HL-60/S4 (cell line): ENCODE measurements around the gene BTBD9.
"Not testable (repeated sequence)": the region's sequence is repeated elsewhere in the genome, so short reads cannot be mapped to it uniquely, and the experiment has no call there.

Source experiments
- in situ Hi-C: fragments of 300-500 bp; cut with MboI; formaldehyde crosslinking; loops from 2 replicates; pipeline ENCODE4 v1.14.3; 2022; ENCODE audit warnings: low sequenced_read_pairs

BTBD9 gene

GRCh38 chr6:38353310-38354036 lies 286.3 kb downstream of the BTBD9 start:
- in situ Hi-C loops = no loop called here

GRCh38 chr6:38352636-38353035 lies 287.1 kb downstream of the BTBD9 start:
- in situ Hi-C loops = no loop called here

DNA sequence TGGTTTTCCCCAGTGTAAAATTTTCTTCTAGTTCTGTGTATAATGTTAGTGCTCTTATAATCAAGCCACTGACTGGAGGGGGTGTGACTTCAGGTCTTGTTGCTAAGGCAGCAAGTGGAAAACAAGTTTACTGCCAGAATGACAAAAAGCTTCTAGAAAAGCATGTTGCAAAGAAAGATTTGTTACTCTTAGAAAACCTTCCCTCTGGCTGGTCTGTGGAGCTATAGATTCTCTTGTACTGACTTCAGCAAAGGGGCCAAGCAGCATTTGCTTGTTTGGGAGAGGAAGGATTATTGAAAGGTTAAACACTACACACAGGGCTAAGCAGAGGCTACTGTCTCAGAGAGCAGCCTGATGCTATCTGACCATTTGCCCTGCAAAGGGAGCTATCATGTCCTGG lies 288.8 kb downstream of the BTBD9 start:
- in situ Hi-C loops = no loop called here

DNA sequence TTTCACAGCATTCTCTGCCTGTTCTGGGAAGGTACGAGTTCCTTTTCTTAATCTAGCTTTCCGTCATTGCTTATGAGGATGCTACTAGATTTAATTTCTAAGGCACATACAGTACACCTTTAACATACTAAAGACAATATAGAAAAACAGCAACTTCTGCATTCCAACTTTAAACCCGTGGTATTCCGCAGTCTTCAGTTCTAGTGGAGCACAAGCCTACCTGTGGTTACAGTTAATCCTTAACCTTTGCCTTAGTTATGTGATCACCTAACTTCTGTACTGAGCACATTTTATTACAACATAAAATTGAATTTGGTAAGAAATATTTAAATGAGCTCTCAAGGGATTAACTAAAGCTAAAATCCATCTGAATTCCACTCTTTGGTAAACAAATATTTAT lies 289.5 kb downstream of the BTBD9 start:
- in situ Hi-C loops = no loop called here

- in situ Hi-C loops = no loop called here
Observed at GRCh38 chr6:38349795-38350194, 289.9 kb downstream of the BTBD9 start.

GRCh38 chr6:38349221-38349620 lies 290.5 kb downstream of the BTBD9 start:
- in situ Hi-C loops = no loop called here

GRCh38 chr6:38348371-38348770 lies 291.4 kb downstream of the BTBD9 start:
- in situ Hi-C loops = no loop called here

DNA sequence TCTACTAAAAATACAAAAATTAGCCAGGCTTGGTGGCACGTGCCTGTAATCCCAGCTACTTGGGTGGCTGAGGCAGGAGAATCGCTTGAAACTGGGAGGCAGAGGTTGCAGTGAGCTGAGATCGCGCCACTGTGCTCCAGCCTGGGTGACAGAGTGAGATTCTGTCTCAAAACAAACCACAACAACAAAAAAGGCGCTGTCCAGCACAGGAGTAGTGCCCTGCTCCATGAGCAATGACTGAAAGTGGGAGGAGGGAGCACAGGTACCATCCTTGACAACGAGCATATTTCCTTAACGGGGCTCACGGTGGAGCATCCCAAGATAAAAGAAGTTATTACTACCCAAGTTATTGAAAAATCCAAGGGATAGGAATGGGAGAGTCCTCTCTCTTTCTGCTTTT lies 291.9 kb downstream of the BTBD9 start:
- in situ Hi-C loops = not testable (repeated sequence)

DNA sequence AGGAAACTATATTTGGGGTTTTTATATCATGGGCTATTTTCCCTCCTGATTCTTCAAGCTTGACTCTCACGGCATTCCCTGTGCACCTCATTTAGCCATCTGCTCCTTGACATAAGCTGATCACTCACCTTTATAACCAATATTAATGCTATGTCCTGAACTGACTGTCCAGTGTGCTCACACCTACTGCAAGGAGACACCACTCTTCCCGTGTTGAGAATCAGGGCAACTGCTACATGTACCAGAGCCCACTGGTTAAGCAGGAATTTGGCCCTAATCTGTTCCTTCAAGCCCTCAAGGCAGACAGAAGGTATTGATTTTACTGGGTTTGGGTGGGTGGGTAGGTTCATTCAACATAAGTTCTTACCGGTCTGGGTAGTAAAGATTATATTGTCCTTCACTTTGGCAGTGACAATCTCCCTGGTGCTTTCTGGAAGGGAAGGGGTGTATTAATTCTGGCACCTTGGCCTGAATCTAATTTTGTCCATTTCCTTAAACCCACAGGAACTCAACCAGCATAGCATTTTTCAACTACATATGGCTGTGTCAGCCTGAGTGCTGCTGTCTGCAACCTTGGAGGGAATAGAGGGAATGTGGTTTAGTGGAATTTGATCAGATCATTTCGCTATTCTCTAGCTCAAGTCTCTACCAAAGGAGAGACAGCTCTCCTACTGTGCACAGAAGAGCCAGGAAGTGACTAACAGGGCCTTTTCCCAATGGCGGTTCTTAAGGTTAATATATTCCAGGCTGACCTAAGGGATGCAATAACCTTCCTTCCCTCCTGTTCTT lies 293.2 kb downstream of the BTBD9 start:
- in situ Hi-C loops = no loop called here

- in situ Hi-C loops = no loop called here
Observed at GRCh38 chr6:38345586-38345985, 294.1 kb downstream of the BTBD9 start.

DNA sequence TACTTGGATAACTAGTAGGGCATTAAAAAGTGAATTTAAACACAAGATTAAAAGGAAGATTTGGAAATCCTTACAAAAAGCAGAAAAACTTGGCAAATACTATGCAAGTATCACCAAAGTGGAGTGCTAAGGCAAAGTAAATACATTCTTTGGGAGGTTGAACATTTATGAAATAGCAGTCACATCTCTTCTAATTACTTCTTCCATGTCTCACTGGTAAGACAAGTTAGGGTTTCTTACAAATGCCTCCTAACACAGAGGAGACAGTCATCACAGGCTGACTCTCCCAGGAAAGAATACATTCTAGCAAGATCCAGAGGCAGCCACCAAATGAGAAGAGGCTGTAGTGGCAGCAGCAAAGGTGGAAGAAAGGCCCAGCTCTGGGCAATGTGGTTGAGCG lies 298.2 kb downstream of the BTBD9 start:
- in situ Hi-C loops = no loop called here

- in situ Hi-C loops = no loop called here
Observed at GRCh38 chr6:38339914-38340313, 299.8 kb downstream of the BTBD9 start.

DNA sequence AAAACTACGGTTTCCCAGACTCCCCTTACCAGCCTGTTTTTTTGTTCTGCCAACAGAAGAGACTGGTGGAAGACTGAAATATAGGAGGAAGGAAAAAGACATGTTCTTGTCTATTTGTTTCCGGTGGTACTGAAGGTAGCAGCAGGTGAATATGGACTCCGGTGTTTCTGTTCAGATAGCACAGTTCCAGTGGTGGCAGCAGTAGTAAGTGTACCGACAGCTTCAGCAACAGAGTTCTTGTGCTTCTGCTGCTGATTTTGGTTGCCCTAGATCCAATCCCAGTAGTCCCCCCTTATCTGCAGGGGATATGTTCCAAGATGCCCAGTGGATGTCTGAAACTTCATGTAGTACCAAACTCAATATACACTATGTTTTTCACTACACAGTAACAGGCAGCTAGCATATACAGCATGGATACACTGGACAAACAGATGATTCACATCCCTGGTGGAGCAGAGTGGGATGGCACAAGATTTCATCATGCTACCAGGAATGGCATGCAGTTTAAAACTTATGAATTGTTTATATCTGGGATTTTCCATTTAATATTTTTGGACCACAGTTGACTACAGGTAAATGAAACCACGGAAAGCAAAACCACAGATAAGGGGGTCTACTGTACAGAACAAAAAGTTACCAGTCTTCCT lies 301.8 kb downstream of the BTBD9 start:
- in situ Hi-C loops = no loop called here

DNA sequence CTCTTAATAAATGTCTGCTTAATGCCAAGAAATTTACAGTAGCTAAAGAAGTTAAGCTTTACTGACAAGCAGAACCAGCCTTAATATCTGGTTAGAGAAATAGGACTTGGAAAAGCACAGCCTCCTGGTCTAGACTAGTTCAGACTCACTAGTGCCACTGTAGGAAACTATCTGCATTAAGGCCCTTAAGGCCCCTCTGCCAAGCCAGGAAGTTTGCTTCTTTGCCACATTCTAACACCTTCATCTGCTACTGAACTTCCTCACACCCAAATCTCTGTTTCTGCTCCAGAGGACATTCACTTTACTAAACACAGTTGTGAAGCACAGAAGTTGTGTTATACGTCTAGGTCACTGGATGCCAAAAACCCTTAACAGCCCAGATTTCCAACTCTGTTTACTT lies 302.8 kb downstream of the BTBD9 start:
- in situ Hi-C loops = no loop called here

- in situ Hi-C loops = no loop called here
Observed at GRCh38 chr6:38326837-38327236, 312.9 kb downstream of the BTBD9 start.

DNA sequence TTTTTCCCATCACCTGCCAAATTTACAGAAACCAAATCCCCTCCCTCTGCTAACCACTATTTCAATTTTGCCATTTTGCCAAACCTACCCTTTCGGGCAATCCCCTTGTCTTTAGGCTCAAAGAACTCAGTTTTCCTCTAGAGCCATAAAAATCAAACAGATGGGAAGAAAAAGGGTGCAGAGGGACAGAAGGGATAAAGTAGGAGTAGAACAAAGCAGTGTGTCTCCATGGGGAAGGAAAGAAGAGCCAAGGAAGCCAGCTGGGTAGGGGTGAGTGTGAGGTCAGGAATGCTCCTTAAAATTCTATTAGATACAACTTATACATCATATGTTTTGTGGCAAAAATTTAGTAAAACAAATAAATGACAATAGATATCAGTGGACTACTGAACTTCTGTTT lies 316.5 kb downstream of the BTBD9 start:
- in situ Hi-C loops = no loop called here

DNA sequence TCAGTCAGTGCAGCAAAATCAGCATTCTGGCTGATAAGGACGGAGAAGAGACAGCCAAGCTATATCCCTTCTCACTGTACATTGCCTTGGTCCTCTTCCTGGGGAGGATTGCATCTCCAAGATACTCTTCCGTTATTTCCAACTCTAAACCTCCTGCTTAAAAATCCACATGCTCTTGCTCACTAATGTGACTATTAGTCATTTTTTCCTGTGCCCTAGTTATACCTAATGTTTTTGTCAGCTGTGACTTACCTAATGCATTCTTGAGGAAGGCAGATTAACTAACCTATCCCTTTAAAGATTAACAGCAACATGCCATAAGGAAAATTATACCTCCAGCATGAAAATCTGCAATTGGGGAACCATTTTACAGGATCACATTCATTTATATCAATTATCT lies 317.6 kb downstream of the BTBD9 start:
- in situ Hi-C loops = no loop called here

DNA sequence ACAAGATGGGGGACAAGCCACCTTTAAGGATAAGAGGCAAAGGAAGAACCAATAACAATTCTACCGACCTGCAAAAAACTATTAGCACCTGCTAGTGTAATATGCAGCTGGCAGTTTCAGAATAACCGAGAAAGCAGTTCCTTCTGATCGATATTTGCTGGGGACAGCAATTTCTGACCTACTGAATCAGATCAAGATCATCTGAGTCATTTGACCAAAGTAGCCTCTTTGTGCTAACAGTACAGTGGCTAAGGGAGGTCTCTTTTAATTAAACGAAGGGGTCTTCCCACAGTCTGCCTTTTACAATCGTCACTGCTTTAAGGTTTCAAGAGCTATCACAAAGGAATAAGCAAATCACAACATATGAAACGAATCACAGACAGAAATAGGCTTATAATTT lies 318.9 kb downstream of the BTBD9 start:
- in situ Hi-C loops = no loop called here

GRCh38 chr6:38320358-38320757 lies 319.4 kb downstream of the BTBD9 start:
- in situ Hi-C loops = no loop called here

DNA sequence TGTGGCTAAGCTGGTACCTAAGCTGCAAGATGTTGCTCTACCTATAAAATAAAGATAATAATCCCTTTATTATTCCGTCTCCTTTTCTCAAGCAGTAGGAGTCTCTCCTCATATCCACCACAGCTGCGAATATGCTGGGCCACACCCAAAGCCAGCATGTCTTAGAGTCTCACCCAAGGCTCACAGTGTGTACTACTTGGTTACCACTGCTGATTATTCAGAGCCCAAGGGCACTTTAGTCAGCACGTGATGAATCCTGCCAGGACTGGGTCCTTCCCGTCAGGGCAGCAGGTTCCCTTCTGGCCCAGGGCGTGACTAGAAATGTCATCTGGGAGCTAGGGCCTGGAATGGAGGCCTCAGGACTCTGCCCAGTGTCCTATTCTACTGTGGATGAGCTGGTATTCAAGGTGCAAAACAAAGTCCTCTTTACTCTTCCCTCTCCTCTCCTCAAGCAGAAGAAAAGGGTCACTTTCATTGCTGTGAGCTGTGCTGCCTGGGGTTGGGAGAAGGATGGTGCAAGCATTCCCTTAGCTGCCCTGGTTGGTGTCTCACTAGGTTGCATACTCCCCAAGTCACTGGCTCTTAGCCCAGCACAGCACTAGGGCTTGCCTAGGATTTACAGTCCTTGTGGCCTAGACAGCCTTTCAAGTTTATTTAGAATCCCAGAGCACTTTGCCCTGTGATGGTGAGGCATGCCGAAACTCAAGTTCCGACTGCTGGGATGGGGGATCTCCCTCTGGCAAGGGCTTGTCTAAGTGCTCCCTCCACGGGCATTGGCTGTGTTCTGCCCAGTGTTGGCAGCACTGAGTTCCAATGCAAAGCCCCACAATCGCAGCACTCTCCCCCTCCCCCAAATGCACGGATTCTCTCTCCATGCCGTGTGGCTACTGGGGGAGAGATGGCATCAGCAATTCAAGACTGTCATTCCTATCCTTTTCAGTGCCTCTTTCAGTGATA lies 320.2 kb downstream of the BTBD9 start:
- in situ Hi-C loops = no loop called here
